MM.1S (cell line): Measurements from ENCODE around the gene DLEC1.
"Not testable (repeated sequence)": the region's sequence is repeated elsewhere in the genome, so short reads cannot be mapped to it uniquely, and the experiment has no call there.

ENCODE experiments used
- DNase-seq: peaks from one replicate; pipeline ENCODE4 v3.0.0-alpha.2; 2015
- H2AFZ ChIP-seq: fragments of 300-600 bp; sonication (generic); 2 replicates; pipeline ENCODE4 v1.6.0; 2016; ENCODE audit warnings: antibody characterized with exemption, low read length
- H3F3A ChIP-seq: fragments of 300-600 bp; sonication (generic); 2 replicates; pipeline ENCODE4 v1.6.1; 2016; ENCODE audit warnings: mild to moderate bottlenecking, antibody characterized with exemption, low read length, moderate library complexity, mixed read lengths; ENCODE audit not compliant: insufficient read depth
- H3K27ac ChIP-seq: fragments of 300-600 bp; sonication (generic); 2 replicates; pipeline ENCODE4 v1.5.1; 2016; ENCODE audit warnings: mild to moderate bottlenecking, low read length
- H3K27me3 ChIP-seq: fragments of 300-600 bp; sonication (generic); replicated peaks from 2 replicates; pipeline ENCODE4 v1.6.0; 2016; ENCODE audit warnings: low read length; ENCODE audit not compliant: insufficient read depth
- H3K36me3 ChIP-seq: fragments of 300-600 bp; sonication (generic); replicated peaks from 2 replicates; pipeline ENCODE4 v1.6.1; 2016; ENCODE audit warnings: mild to moderate bottlenecking, low read length, mixed read lengths; ENCODE audit not compliant: insufficient read depth
- H3K4me1 ChIP-seq: fragments of 300-600 bp; sonication (generic); 2 replicates; pipeline ENCODE4 v1.6.1; 2016; ENCODE audit warnings: low read length, mixed read lengths
- H3K4me2 ChIP-seq: fragments of 300-600 bp; sonication (generic); 2 replicates; pipeline ENCODE4 v1.6.0; 2016; ENCODE audit warnings: low read depth, low read length
- H3K4me3 ChIP-seq: fragments of 300-600 bp; sonication (generic); 2 replicates; pipeline ENCODE4 v1.5.1; 2016; ENCODE audit warnings: low read length, mixed read lengths
- H3K79me2 ChIP-seq: fragments of 300-600 bp; sonication (generic); 2 replicates; pipeline ENCODE4 v1.6.1; 2016; ENCODE audit warnings: mixed run types, low read length, mixed read lengths
- H3K9ac ChIP-seq: fragments of 300-600 bp; sonication (generic); 2 replicates; pipeline ENCODE4 v1.6.1; 2016; ENCODE audit warnings: low read length, mixed read lengths
- H3K9me2 ChIP-seq: fragments of 300-600 bp; sonication (generic); replicated peaks from 2 replicates; pipeline ENCODE4 v1.6.1; 2016; ENCODE audit warnings: mild to moderate bottlenecking, low read length, mixed read lengths; ENCODE audit not compliant: insufficient read depth
- H3K9me3 ChIP-seq: fragments of 300-600 bp; sonication (generic); replicated peaks from 2 replicates; pipeline ENCODE4 v1.6.1; 2016; ENCODE audit warnings: mild to moderate bottlenecking, low read length, mixed read lengths; ENCODE audit not compliant: insufficient read depth
- H4K20me1 ChIP-seq: fragments of 300-600 bp; sonication (generic); 2 replicates; pipeline ENCODE4 v1.6.1; 2016; ENCODE audit warnings: mild to moderate bottlenecking, low read length, moderate library complexity, mixed read lengths; ENCODE audit not compliant: insufficient read depth
- EZH2 ChIP-seq: fragments of 300-600 bp; sonication (generic); optimal IDR thresholded peaks from 2 replicates; pipeline ENCODE3; 2017; ENCODE audit warnings: low read depth, mild to moderate bottlenecking, antibody characterized with exemption, low read length, mixed read lengths
- EZH2phosphoT487 ChIP-seq: fragments of 300-600 bp; sonication (generic); IDR thresholded peaks from 2 replicates; pipeline ENCODE4 v1.6.1; 2018; ENCODE audit warnings: antibody characterized with exemption, low read length
- TF ChIP-seq, protein P1 (sequence below): fragments of 300-600 bp; sonication (generic); IDR thresholded peaks from 2 replicates; pipeline ENCODE4 v1.5.1; 2016; ENCODE audit warnings: antibody characterized with exemption, low read length, mixed read lengths

The DLEC1 gene

DNA sequence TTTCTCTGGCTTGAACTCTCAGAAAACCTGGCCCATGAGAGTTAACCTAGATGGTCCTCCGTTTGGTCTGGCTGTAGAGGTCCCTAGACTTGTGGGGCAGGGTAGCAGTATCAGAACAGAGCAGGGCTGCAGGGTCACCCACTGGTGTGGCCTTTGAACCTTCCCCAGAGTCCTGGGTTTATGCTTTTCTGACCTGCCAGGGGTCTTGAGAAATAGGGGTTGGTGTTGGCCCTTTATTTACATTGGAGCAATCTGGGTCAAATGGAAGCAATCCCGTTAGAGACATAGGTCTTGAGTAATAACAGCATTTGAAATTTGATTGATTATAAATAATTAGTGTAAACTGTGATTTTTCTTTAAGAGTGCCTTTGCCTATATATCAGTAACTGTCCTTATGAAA, 23.8 kb downstream of the DLEC1 start:
- H3K4me2 ChIP-seq: no peak overlapping the region
- no peaks in the 10 kb centered on the region for H3K9me2 ChIP-seq
- H2AFZ ChIP-seq: no peak overlapping the region
- no peaks in the 10 kb centered on the region for H3K4me1 ChIP-seq
- DNase-seq: no peak
- TF ChIP-seq, protein P1, sequence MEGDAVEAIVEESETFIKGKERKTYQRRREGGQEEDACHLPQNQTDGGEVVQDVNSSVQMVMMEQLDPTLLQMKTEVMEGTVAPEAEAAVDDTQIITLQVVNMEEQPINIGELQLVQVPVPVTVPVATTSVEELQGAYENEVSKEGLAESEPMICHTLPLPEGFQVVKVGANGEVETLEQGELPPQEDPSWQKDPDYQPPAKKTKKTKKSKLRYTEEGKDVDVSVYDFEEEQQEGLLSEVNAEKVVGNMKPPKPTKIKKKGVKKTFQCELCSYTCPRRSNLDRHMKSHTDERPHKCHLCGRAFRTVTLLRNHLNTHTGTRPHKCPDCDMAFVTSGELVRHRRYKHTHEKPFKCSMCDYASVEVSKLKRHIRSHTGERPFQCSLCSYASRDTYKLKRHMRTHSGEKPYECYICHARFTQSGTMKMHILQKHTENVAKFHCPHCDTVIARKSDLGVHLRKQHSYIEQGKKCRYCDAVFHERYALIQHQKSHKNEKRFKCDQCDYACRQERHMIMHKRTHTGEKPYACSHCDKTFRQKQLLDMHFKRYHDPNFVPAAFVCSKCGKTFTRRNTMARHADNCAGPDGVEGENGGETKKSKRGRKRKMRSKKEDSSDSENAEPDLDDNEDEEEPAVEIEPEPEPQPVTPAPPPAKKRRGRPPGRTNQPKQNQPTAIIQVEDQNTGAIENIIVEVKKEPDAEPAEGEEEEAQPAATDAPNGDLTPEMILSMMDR: no peak
- TF ChIP-seq EZH2: no peak
- TF ChIP-seq EZH2phosphoT487: no peak
- no peaks in the 10 kb centered on the region for H3K79me2 ChIP-seq
- no peak overlapping the region for H3K9ac ChIP-seq
- H3K27me3 ChIP-seq: no peaks in the 10 kb centered on the region
- no peaks in the 10 kb centered on the region for H3F3A ChIP-seq
- H3K4me3 ChIP-seq: no peak overlapping the region
- H3K27ac ChIP-seq: no peak overlapping the region
- no peaks in the 10 kb centered on the region for H4K20me1 ChIP-seq
- H3K9me3 ChIP-seq: no peaks in the 10 kb centered on the region
- H3K36me3 ChIP-seq: no peaks in the 10 kb centered on the region

GRCh38 chr3:38064453-38064852, 25.4 kb downstream of the DLEC1 start:
- H3K4me3 ChIP-seq, H3K27me3 ChIP-seq, H3K9me3 ChIP-seq, H3K4me2 ChIP-seq, H2AFZ ChIP-seq, H3K79me2 ChIP-seq, H3K36me3 ChIP-seq, H4K20me1 ChIP-seq, DNase-seq, H3F3A ChIP-seq, H3K9ac ChIP-seq, H3K4me1 ChIP-seq, H3K9me2 ChIP-seq, H3K27ac ChIP-seq: not testable (repeated sequence)

GRCh38 chr3:38067508-38068233, 28.7 kb downstream of the DLEC1 start:
- Histone ChIP-seq H3K9me3 (no peaks in the 10 kb centered on the region), H3K27me3 (no peaks in the 10 kb centered on the region), H3K79me2 (no peaks in the 10 kb centered on the region), H2AFZ (no peak overlapping the region), H3K4me1 (no peaks in the 10 kb centered on the region), H3K9me2 (no peaks in the 10 kb centered on the region), H3K4me3 (no peak overlapping the region), H3K36me3 (no peaks in the 10 kb centered on the region), H3K9ac (no peak overlapping the region), H3K4me2 (no peak overlapping the region), H4K20me1 (no peaks in the 10 kb centered on the region), H3K27ac (no peak overlapping the region), H3F3A (no peaks in the 10 kb centered on the region)
- TF ChIP-seq, protein P1: no peak
- TF ChIP-seq EZH2phosphoT487 (no peak), EZH2 (no peak)
- DNase-seq: no peak

- TF ChIP-seq EZH2phosphoT487 (no peak), EZH2 (no peak)
- TF ChIP-seq, protein P1: no peak
- DNase-seq: no peak
- H3K27ac ChIP-seq: no peak overlapping the region
- no peaks in the 10 kb centered on the region for H3K4me1 ChIP-seq
- no peak overlapping the region for H2AFZ ChIP-seq
- H3K79me2 ChIP-seq: no peaks in the 10 kb centered on the region
- no peaks in the 10 kb centered on the region for H3K9me3 ChIP-seq
- no peaks in the 10 kb centered on the region for H4K20me1 ChIP-seq
- H3K9ac ChIP-seq: no peak overlapping the region
- H3F3A ChIP-seq: no peaks in the 10 kb centered on the region
- H3K36me3 ChIP-seq: no peaks in the 10 kb centered on the region
- no peak overlapping the region for H3K4me3 ChIP-seq
- no peaks in the 10 kb centered on the region for H3K27me3 ChIP-seq
- H3K4me2 ChIP-seq: no peak overlapping the region
- no peaks in the 10 kb centered on the region for H3K9me2 ChIP-seq
These were observed 31.0 kb downstream of the DLEC1 start for GRCh38 chr3:38070013-38070412.

GRCh38 chr3:38077073-38077472, 38.1 kb downstream of the DLEC1 start:
- not testable (repeated sequence) for H3K9me3 ChIP-seq, H3K4me3 ChIP-seq, H4K20me1 ChIP-seq, H3K9me2 ChIP-seq, DNase-seq, H2AFZ ChIP-seq, H3K9ac ChIP-seq, H3K27ac ChIP-seq, H3K36me3 ChIP-seq, H3K79me2 ChIP-seq, H3F3A ChIP-seq, H3K27me3 ChIP-seq, H3K4me2 ChIP-seq, H3K4me1 ChIP-seq

DNA sequence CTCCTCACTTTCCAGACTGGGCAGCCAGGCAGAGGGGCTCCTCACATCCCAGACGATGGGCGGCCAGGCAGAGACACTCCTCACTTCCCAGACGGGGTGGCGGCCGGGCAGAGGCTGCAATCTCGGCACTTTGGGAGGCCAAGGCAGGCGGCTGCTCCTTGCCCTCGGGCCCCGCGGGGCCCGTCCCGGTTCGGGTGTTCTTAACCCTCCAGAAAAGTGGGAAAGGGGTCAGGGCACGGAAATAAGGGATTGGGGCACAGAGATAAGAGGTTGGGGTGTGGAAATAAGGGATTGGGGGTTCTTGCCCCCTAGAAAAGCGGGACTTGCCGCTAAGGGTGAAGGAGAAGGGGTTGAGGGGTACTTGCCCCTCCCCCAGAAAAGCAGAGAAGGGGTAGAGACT, 43.3 kb downstream of the DLEC1 start:
- not testable (repeated sequence) for DNase-seq

More for the DNA sequence above, 43.3 kb downstream of the DLEC1 start:
- H3K4me3 ChIP-seq, H3K9me3 ChIP-seq, H3K36me3 ChIP-seq, H3K79me2 ChIP-seq, H3K9me2 ChIP-seq, H3K9ac ChIP-seq, H3K4me1 ChIP-seq, H2AFZ ChIP-seq, H3F3A ChIP-seq, H4K20me1 ChIP-seq, H3K27ac ChIP-seq, H3K27me3 ChIP-seq, H3K4me2 ChIP-seq: not testable (repeated sequence)
